Skeletal muscle cell (primary cell): ENCODE measurements around the gene IFNA10.
"Not testable (repeated sequence)": the region's sequence is repeated elsewhere in the genome, so short reads cannot be mapped to it uniquely, and the experiment has no call there.

Experiments
- DNase-seq: peaks from one replicate; pipeline ENCODE4 v3.0.0-alpha.2; 2010; ENCODE audit warnings: low read depth
- H3K4me3 ChIP-seq: 2 replicates; pipeline ENCODE4 v1.5.1; 2011; ENCODE audit warnings: low read depth, mild to moderate bottlenecking, control low read depth, low read length, moderate library complexity

IFNA10 gene

GRCh38 chr9:21202105-21202504, 4.8 kb downstream of the IFNA10 start, which contains the start of gene IFNA7:
Gene IFNA7 (minus strand): TSS chr9:21202205. CDS start chr9:21202165, 40 bp downstream.
- not testable (repeated sequence) for DNase-seq, H3K4me3 ChIP-seq

DNA sequence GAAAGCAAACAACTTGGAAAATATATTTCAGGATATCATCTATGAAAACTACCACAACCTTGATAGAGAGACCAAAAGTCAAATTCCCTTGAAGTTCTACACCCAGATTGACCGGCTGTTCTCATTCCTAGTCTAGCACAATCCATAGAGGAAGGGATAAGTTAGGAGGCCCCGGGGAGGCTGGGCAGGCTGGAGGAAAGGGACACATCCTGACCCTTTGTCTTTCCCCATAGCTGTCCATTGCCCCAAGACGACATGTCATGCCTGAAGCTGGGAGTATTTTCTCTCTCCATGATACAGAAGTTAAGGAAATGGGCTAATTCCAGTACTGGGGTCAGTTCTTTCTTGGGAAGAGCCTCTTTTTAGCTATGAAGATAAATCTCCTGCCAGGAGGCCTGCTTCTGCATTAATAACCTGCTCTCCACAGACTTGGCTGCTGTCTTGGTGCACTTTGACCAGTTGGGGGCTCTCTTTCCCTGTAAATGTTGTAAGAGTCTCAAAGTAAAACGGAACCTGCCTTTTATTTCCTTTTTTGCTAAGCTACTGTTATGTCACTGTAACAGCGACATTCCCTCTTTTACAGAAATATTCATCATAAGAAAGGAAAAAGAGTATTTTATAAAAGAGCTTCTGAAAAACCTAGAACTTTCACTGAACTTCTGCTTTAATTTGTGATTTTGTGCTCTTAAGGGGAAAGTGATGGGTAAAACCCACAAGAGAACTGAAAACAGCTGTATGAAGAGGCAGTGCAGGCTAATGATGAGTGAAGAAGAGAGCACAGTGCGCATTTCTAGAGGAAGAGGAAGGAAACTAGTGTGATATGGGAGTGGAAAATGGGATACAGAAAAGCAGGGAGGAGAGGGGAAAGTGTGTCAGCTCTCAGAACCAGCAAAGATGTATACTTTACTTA, 11.8 kb downstream of the IFNA10 start:
- not testable (repeated sequence) for H3K4me3 ChIP-seq, DNase-seq

- H3K4me3 ChIP-seq, DNase-seq: not testable (repeated sequence)
Observed at GRCh38 chr9:21187487-21187886, 19.5 kb downstream of the IFNA10 start, which contains the start of gene IFNA4. Gene IFNA4 (minus strand): TSS chr9:21187587. CDS start chr9:21187531, 56 bp downstream.

GRCh38 chr9:21182810-21183736, 23.9 kb downstream of the IFNA10 start:
- not testable (repeated sequence) for H3K4me3 ChIP-seq, DNase-seq

GRCh38 chr9:21174671-21175070, 32.3 kb downstream of the IFNA10 start:
- no peak for DNase-seq
- H3K4me3 ChIP-seq: no peak overlapping the region

- no peak for DNase-seq
- no peak overlapping the region for H3K4me3 ChIP-seq
Observed at GRCh38 chr9:21172156-21172555, 34.8 kb downstream of the IFNA10 start.

GRCh38 chr9:21171351-21171750, 35.6 kb downstream of the IFNA10 start:
- DNase-seq: no peak
- no peak overlapping the region for H3K4me3 ChIP-seq

DNA sequence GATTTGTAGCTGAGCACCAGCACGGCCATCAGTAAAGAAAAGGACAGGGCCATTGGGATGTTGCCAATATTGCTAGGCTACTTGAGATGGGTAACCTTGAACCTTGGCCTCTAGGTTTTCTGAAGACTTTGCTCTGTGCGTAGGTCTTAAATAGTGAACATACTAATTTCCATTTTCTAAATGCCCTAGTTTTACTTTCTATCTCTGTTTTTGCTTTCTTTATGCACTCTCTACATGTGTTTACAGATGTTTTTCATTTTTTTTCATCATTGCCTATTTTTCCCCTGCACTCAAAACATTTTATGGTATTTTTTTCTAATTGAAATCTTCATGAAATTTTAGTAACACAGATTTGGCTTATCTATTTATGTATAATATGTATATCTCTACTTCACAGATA, 40.4 kb downstream of the IFNA10 start, which contains the start of gene IFNA21:
Gene IFNA21, minus strand, starts transcription at position 101 of the 400 bp plus-strand sequence. Its CDS starts 48 bp downstream, at position 53.
- DNase-seq: not testable (repeated sequence)

GRCh38 chr9:21165516-21165915, 41.4 kb downstream of the IFNA10 start:
- no peak overlapping the region for H3K4me3 ChIP-seq
- no peak for DNase-seq

More for the DNA sequence above, 40.4 kb downstream of the IFNA10 start, which contains the start of gene IFNA21:
- not testable (repeated sequence) for H3K4me3 ChIP-seq

DNA sequence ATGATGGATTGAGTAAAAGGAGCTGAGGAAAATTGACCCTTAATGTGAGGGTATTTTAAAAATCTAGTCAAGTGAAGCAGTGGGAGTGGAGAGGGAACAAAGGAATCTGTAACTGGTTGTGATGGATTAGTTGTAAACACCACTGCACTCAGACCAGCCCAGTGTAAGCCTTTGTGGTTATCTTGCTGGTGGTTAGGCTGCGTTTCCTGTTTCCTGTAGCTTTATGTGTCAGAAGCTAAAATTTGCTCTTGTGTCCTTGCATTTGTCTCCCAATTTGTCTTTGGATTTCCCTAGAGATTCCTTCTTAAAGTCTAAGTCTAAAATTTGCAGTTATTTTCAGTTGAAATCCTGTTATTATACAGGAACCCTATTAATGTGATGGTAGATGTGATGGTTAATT, 46.8 kb downstream of the IFNA10 start:
- no peak overlapping the region for H3K4me3 ChIP-seq
- DNase-seq: peak; percentile 4
